Measurements from ENCODE around the gene NCKAP5L.

The NCKAP5L gene

GRCh38 chr12:49792181-49792970 lies 35.8 kb downstream of the NCKAP5L start:
- H3K27ac ChIP-seq (ENCODE audit: poor library complexity, severe bottlenecking): no peak overlapping the region
- no peak for TF ChIP-seq CTCF (IDR thresholded peaks at IDR 0.05; ENCODE audit: poor library complexity, severe bottlenecking)
- H3K36me3 ChIP-seq (ENCODE audit: low read depth): peaks cover 6% of the 10 kb centered on the region; the same call in 1 of the 2 replicates
- no peaks in the 10 kb centered on the region for H3K27me3 ChIP-seq (ENCODE audit: insufficient read depth, poor library complexity, severe bottlenecking)
- no peak overlapping the region for H3K4me3 ChIP-seq (ENCODE audit: severe bottlenecking)
- DNase-seq (ENCODE audit: low spot score) (no peak), ATAC-seq (ENCODE audit: low read depth) (no peak)
- no peaks in the 10 kb centered on the region for H3K4me1 ChIP-seq (ENCODE audit: insufficient read depth, poor library complexity, severe bottlenecking)
- peaks cover 3% of the 10 kb centered on the region for H3K9me3 ChIP-seq (ENCODE audit: severe bottlenecking)

- peaks cover 3% of the 10 kb centered on the region for H3K9me3 ChIP-seq (ENCODE audit: severe bottlenecking)
- H3K27ac ChIP-seq (ENCODE audit: poor library complexity, severe bottlenecking): no peak overlapping the region
- no peak for TF ChIP-seq CTCF (IDR thresholded peaks at IDR 0.05; ENCODE audit: poor library complexity, severe bottlenecking)
- no peak overlapping the region for H3K4me3 ChIP-seq (ENCODE audit: severe bottlenecking)
- H3K36me3 ChIP-seq (ENCODE audit: low read depth): peaks cover 2% of the 10 kb centered on the region; the same call in 1 of the 2 replicates
- H3K27me3 ChIP-seq (ENCODE audit: insufficient read depth, poor library complexity, severe bottlenecking): no peaks in the 10 kb centered on the region
- no peak for DNase-seq (ENCODE audit: low spot score)
- no peaks in the 10 kb centered on the region for H3K4me1 ChIP-seq (ENCODE audit: insufficient read depth, poor library complexity, severe bottlenecking)
- ATAC-seq (ENCODE audit: low read depth): no peak
These were observed 36.5 kb downstream of the NCKAP5L start for GRCh38 chr12:49791700-49792099.

GRCh38 chr12:49790741-49791555 lies 37.3 kb downstream of the NCKAP5L start:
- no peak for TF ChIP-seq CTCF (IDR thresholded peaks at IDR 0.05; ENCODE audit: poor library complexity, severe bottlenecking)
- H3K27me3 ChIP-seq (ENCODE audit: insufficient read depth, poor library complexity, severe bottlenecking): no peaks in the 10 kb centered on the region
- H3K9me3 ChIP-seq (ENCODE audit: severe bottlenecking): peaks cover 3% of the 10 kb centered on the region
- no peak overlapping the region for H3K27ac ChIP-seq (ENCODE audit: poor library complexity, severe bottlenecking)
- no peak for DNase-seq (ENCODE audit: low spot score)
- ATAC-seq (ENCODE audit: low read depth): no peak
- no peaks in the 10 kb centered on the region for H3K36me3 ChIP-seq (ENCODE audit: low read depth)
- no peak overlapping the region for H3K4me3 ChIP-seq (ENCODE audit: severe bottlenecking)
- no peaks in the 10 kb centered on the region for H3K4me1 ChIP-seq (ENCODE audit: insufficient read depth, poor library complexity, severe bottlenecking)

- Histone ChIP-seq H3K4me3 (ENCODE audit: severe bottlenecking) (no peak overlapping the region), H3K9me3 (ENCODE audit: severe bottlenecking) (peaks cover 3% of the 10 kb centered on the region), H3K27me3 (ENCODE audit: insufficient read depth, poor library complexity, severe bottlenecking) (no peaks in the 10 kb centered on the region), H3K27ac (ENCODE audit: poor library complexity, severe bottlenecking) (no peak overlapping the region), H3K36me3 (ENCODE audit: low read depth) (no peaks in the 10 kb centered on the region), H3K4me1 (ENCODE audit: insufficient read depth, poor library complexity, severe bottlenecking) (no peaks in the 10 kb centered on the region)
- DNase-seq (ENCODE audit: low spot score) (no peak), ATAC-seq (ENCODE audit: low read depth) (no peak)
- no peak for TF ChIP-seq CTCF (IDR thresholded peaks at IDR 0.05; ENCODE audit: poor library complexity, severe bottlenecking)
These were observed 38.2 kb downstream of the NCKAP5L start for GRCh38 chr12:49789992-49790391.
